SHP77 treated with DMSO at 0.1 percent for 48 hours (cell line): ENCODE measurements around the gene NEUROD2.

Source experiments
- DNase-seq: peaks from one replicate; lab custom pipeline; 2025; lab: John Stamatoyannopoulos, UW

The NEUROD2 gene

GRCh38 chr17:39618246-39618913, 10.7 kb upstream of the NEUROD2 start:
- no peak for DNase-seq

DNA sequence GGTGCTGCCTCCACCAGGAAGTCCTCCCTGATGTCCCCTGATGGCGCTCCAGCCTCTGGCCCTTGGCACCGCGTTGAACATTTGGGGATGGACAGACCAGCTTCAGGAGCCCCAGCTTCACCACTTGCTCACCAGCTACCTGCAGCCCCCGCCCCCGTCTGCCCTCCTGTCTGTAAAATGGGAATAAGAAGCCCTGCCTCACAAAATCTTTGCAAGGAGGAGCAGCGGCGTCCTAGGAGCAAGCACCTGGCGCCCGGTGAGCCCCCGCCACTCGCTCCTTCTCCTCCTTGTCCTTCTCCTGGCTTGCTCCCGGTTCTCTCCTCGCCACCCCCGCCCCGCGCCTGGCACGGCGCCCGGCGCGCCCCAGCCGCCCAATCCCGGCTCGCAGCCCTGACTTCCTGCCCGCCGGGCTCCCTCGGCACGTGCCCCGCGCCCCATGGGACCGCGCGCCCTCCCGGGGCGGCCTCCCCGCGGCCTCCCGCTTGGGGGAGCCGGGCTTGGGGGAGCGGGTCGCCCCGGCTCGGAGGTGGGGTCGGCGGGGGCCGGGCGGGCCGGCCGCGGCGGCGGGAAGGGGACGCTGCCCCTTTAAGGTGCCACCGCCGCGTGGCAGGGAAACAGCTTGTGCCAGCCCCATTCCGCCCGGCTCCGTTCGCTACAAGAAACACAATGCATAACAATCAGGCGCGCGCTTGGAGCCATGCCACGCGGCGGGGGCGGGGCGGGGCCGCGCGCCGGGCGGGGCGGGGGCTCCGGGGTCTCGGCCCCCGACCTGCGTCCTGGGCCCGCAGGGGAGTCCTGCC, 9.9 kb upstream of the NEUROD2 start:
- DNase-seq = no peak

- DNase-seq = no peak
Observed at GRCh38 chr17:39617100-39617445, 9.4 kb upstream of the NEUROD2 start.

- no peak for DNase-seq
Observed at GRCh38 chr17:39615434-39615833, 7.7 kb upstream of the NEUROD2 start.

DNA sequence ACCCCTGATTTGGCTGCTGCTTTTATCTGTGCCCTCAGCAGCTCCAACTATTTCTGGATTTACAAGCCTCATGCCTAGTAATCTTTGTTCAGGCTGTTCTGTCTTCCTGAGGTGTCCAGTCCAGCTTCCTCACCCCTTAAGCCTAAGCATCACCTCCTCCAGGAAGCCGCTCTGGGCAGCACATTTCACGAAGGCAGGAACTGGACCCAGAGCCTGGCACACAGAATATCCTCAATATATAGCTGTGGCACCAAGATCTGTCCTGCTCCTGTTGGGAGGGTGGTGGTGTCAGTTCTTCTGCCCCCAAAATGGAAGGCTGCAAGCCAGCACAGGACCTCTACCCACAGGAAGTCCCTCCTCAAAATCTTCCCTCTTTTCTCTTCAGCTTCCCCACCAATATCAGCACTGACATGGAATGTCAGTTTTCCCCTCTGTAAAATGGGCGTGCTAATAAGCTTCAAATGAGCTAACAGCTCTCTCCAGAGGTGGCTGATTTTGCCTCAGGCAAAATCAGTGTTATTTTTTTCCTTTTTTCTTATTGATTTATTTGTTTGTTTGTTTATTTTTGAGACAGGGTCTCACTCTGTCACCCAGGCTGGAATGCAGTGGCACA, 6.9 kb upstream of the NEUROD2 start:
- DNase-seq = no peak

- no peak for DNase-seq
Observed at GRCh38 chr17:39612935-39613464, 5.3 kb upstream of the NEUROD2 start.

- DNase-seq = no peak
Observed at GRCh38 chr17:39612291-39612894, 4.7 kb upstream of the NEUROD2 start.

DNA sequence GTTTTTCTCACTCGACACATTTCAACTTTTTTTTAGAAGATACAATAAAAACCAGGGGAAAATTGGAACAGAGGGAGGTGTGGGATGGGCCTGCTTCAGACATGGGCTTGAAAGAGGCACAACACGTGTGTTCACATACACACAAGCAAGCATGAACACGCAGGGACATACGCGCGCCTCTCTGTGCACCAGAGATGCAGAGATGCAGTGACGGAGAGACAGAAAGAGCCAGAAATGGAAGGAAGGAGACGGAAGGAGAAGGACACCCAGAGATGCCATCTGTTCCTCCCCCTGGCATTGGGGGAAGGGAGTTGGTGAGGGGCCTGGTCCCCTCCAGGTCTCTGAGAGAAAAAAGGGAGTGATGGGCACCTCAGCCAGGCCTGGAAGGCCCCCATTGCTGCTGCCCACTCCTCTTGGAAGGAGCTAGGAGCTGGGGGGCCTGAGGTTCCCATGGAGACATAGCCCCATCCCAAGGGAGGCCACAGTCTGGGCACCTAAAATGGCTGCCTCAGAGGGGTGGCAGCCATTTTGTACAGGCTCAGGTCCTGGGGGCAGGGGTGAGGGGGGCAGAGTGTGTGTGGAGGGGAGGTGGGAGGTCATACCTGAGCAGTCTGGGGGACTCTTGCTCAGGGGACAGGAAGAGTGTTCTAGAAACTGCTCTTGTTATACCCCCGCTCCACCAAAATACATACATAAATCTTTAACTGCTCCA, 3.8 kb upstream of the NEUROD2 start:
- no peak for DNase-seq

DNA sequence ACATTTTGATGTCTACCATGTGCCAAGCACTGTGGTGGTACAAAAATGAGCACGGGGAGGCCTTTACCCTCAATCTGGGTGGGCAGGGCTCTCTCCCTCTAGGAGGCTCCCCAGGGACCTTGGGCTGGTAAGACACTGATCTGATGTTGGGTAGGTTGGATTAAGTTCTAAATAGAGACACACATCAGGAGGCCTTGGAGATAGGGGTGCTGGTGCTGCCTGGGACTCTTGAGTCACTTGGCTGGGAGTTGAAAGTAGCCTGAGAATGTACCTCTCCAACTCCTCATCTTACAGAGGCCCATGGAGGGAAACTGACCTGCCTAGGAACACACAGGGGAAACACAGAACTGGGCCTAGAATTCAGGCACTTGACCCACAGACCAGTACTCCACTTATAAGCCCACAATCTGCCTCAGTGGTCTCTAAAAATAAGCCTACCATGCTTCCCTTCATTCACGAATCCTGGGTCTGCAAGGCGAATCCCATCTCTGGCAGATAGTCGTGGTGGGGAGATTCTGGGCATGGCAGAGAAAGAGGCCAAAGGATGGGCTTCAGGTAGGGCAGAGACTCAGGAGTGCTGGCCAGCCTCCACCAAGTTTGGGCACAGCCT, 1.8 kb upstream of the NEUROD2 start:
- DNase-seq = no peak

DNA sequence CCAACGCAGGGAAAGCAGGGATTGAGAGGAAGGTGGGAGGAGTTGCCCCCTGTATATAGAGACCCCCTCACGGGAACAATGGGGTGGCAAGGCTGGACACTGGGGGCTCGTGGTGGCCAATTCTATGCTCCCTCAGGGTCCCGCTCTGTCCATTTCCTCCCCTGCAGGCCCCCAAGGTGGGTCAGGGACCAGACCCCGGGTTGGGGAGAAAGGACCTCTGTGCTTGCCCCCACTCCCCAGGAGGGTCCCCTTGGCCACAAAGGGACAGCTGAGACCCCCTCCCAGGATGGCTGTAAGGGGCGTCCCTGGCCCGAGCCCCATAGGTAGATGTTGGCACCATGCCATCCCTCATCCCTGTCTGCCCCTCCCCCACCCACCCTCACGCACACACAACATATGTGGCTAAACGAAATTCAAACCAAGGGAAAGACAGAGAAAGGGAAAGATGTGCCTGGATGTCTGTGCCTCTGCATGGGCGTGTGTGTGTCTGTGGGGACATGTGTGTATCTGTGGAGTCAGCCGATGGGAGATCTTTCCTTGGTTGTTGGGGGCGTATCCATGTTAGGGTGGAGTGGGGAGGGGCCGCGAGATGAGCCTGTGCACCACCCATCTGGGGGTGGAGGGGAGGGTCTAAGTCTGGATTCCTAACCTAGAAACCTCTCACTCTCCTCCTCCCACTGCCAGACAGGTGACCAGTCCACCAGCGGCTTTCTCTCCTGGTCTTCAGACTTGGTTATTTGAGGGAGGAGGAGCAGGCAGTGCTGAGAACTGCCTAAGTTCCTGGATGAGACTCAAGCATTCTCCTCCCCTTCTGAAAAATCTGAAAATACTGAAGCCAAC, 642 bp upstream of the NEUROD2 start:
- DNase-seq = no peak

DNA sequence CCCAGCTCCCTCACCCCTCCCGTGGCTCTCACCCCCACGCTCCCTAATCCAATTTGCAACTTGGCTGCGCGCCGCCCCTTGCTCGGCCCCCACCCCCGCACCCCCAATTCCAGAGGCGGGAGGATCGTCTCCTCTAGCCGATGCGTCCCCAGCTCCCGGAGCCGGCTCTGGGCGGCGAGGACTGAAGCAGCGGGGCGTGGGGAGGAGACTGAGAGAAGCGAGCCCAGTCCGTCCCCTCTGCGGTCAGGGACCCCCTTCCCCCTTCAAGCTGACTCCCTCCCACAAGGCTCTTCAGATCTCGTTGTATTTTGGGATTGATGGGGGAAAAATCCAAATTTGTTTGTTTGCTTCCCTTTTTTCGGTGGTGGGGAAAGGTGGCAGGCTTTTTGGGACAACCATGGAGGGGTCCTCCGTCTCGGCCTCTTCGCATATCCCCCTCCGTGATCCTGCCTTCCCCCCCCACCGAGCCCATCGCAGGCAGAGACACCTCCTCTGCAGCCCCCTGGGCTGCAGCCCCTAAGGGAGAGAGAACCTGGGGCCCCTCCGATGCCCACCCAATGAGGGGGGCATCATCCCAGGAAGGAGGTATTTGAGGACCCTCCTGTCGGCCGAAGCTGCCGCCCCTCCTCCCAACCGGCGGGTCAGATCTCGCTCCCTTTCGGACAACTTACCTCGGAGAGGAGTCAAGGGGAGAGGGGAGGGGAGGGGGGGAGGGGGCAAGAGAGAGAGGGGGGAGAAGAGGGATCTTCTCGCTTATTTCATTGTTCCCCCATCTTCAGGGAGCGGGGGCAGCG, 466 bp downstream of the NEUROD2 start:
- DNase-seq = no peak

GRCh38 chr17:39606434-39607056, 1.2 kb downstream of the NEUROD2 start:
- no peak for DNase-seq

GRCh38 chr17:39605492-39606433, 2.0 kb downstream of the NEUROD2 start:
- no peak for DNase-seq

DNA sequence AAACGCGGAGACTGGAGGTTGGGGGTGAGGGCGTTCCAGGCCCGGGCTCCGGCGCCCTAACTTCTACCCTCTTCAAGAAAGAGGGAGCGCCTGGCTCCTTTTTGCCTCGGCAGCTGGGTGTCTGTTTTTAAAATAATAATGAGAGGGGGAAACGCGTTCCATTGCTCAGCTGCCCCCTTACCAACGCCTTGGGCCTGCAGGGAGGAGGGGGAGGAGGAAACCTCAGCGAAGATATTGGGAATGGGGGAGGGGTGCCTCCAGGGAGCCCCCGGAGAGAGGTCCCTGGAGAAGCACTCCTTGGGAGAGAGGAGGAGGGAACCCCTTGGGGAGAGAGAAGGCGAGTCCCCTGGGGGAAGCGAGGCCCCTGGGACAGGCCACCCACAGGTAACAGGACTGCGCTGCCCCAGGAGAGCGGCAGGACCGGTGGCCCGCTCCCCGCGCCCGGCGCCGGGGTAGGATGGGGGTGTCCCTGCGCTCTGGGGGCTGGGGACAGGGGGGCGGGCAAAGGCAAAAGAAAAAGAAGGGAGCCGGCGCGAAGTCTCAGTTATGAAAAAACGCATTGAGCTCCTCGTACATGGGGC, 2.7 kb downstream of the NEUROD2 start:
- no peak for DNase-seq

- DNase-seq = no peak
Observed at GRCh38 chr17:39603304-39604016, 4.3 kb downstream of the NEUROD2 start.

- no peak for DNase-seq
Observed at GRCh38 chr17:39602533-39603303, 5.0 kb downstream of the NEUROD2 start.
